Islet precursor cell (in vitro differentiated cells): Measurements from ENCODE around the gene PPP2R5B.
"Not testable (repeated sequence)": the region's sequence is repeated elsewhere in the genome, so short reads cannot be mapped to it uniquely, and the experiment has no call there.

Experiments
- DNase-seq: peaks from one replicate; pipeline ENCODE4 v3.0.0-alpha.2; 2018

PPP2R5B gene

DNA sequence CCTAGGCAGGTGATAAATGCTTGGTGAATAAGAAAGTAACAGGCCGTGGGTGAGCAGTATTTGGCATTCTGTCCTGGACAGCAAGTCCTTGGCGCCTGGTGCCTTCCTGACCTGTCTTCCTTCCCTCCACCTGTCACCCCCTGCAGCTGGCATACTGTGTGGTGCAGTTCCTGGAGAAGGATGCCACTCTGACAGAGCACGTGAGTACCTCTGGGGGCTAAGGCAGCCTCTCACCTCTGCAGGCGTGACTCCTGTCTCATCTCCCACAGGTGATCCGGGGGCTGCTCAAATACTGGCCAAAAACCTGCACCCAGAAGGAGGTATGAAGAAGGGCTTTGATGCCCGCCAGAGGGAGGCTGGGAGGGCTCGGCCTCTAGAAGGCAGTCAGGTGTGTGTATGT is 6.8 kb downstream of the PPP2R5B start:
- no peak for DNase-seq

DNA sequence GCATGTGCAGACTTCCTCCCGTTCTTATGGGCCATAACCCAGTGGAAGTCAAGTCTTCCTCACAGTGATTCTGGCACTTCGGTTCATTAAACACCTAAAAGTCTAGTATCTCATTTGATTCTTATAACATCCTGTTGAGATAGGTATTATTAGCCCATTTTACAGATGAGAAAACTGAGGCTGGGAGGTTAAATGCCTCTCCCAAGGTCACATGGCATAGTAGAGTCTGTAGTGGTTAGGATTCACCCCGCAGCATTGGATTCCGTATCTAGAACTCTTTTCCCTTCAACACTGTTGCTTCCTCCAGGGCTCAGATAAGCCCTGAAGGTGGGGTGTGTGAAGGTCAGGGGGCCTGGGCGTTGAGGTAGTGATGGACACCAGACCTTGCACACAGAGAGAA is 7.8 kb downstream of the PPP2R5B start:
- DNase-seq, result no peak

GRCh38 chr11:64933213-64933934 is 8.9 kb downstream of the PPP2R5B start:
- no peak for DNase-seq

- DNase-seq, result no peak
These were observed 9.6 kb downstream of the PPP2R5B start for GRCh38 chr11:64933935-64934681.

- DNase-seq, result no peak
These were observed 10.3 kb downstream of the PPP2R5B start for GRCh38 chr11:64934682-64935358.

- DNase-seq, result peak; percentile 89
These were observed 11.0 kb downstream of the PPP2R5B start, which contains the start of gene GPHA2 for GRCh38 chr11:64935359-64936081. GPHA2 (minus strand) TSS chr11:64935893; CDS start chr11:64935460, 433 bp downstream.

DNA sequence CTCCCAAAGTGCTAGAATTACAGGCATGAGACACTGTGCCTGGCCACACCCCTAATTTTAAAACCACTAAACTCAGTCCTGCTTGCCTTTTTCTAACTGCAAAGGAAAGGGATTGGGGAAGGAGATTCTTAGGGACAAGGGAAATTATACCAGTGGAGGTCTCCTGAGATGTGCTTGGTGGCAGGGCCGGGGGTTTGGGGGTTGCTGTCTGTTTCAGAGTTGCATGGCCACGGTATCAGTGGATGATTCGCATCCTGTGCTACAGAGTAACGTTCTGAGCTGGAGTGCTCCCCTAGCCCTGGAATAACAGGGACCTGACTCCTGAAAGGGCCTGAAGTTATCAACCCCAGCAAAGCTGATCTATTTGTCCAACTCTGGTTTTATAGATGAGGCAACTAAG is 12.1 kb downstream of the PPP2R5B start:
- no peak for DNase-seq

DNA sequence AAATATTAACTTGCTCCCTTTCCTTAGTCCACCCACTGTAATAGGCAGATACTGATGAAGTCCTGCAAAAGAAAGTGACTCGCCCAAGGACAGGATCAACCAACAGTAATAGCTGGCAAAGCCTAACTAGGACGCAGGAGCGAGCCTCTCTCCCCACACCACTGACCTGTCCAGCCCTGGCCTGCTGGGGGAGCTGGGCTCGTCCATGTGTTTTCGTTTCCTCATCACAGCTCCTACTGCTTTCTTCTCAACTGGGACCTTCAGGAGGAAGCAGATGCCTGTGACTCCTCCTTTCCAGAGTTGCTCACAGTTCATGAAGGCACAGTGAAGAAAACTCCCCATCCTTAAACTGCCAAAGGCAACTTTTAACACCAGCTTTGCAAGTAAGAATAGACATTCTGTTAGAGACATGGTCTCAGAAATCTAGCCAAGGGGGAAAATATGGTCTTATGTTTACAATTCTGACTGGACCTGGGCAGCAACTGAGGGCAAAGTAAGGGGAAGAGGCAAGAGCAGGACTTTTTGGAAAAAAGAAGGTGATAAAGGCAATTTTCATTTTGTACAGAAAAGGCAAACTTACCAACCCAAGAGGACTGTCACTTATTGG is 22.8 kb downstream of the PPP2R5B start:
- DNase-seq, result peak; percentile 60

GRCh38 chr11:64951529-64951928 is 27.0 kb downstream of the PPP2R5B start:
- DNase-seq, result no peak

DNA sequence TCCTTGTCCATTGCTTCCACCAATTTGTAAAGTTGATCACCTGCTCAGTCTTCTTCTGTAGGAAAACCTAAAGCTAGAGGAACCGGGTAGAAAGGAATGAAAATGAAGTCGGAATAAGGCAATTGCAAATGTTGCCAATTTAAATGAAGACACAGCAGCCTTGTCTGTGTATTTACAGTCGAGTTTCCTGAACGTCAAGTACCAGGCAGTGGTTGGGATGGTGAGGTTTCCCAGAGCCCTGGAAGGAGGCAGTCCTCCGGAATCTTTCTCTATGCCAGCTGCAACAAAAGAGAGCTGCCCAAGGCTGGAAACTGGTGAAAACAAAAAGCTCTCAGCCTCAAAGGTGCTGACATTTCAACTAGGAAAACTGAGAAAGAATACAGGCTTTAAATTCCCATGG is 29.7 kb downstream of the PPP2R5B start:
- no peak for DNase-seq

DNA sequence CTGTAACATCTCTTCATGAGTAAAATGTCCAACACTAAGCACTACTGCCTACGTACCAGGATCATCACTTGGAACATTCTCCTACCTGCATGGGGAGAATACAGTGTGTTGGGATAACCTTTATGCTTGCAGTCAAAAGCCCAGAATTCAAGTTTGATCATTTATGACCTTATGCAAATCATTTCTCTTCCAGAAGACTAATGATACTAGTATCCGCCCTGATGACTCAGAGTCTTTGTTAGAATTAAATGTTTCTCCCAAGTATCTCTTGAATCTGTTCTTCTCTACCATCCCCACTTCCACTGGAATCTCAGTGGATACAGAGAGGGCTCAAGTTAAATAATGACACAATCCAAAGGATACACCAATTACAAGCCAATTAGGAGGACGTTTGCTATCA is 35.0 kb downstream of the PPP2R5B start:
- DNase-seq, result no peak

DNA sequence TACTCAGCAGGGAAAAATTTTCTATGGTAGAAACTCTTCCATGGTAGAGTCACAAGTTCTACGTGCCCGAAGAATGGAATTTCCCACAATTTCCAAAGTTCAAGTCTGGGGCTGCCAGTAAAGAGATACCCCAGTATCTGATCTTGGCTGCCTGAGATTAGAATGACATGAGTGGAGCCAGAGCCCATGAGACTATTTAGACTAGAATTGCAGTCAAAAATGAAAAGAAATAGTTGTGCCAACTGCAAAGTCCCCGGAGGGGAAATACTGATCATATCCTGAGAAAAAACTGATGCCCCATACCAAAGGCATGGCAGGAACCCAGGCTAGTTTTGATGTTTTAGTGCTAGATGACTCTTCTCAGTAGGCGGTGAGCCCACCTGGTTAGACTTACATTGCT is 36.2 kb downstream of the PPP2R5B start:
- DNase-seq, result no peak

GRCh38 chr11:64963072-64963631 is 38.7 kb downstream of the PPP2R5B start:
- DNase-seq, result no peak

DNA sequence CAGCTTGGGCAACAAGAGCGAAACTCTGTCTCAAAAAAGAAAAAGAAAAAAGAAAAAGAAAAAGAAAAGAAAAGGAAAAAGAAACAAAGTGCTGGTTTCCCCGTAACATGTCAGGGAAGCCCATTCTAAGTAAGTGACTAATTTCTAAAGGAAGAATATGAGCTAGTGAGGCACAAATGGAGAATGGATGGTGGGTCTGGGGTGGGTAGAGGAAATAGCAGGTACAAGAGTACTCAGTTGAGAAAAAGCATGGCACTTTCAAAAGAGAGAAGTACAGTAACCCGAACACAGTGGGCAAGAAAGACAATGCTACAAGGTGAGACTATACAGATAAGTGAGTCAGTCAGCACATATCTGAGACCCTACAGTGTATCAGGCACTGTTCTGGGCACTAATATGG is 42.9 kb downstream of the PPP2R5B start:
- DNase-seq, result no peak

GRCh38 chr11:64969209-64969608 is 44.7 kb downstream of the PPP2R5B start:
- DNase-seq, result no peak

DNA sequence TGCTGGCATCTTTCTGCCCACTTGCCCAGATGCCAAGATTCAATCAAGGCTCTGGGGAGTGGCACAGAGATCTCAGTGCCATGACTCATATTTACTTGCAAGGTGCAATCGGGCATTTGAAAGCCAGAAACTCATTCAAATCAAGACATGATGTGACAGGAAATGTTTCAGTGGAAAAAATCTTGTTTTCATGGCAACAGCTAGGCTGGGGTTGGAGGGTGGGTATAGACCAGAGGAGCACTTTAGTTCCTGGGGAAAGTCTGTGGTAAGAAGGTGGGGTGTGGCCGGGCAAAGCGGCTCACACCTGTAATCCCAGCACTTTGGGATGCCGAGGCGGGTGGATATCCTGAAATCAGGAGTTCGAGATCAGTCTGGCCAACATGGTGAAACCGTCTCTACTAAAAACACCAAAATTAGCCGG is 46.3 kb downstream of the PPP2R5B start:
- DNase-seq, result no peak

- peak; percentile 68 for DNase-seq
These were observed 47.1 kb downstream of the PPP2R5B start, which contains the start of gene MAJIN for GRCh38 chr11:64971421-64972233. MAJIN (minus strand) TSS chr11:64972108; CDS start chr11:64959405, 12,703 bp downstream.

- no peak for DNase-seq
These were observed 49.6 kb downstream of the PPP2R5B start for GRCh38 chr11:64974124-64974523.

- DNase-seq, result no peak
These were observed 52.2 kb downstream of the PPP2R5B start for GRCh38 chr11:64976651-64977050.

GRCh38 chr11:64983339-64983738 is 58.9 kb downstream of the PPP2R5B start:
- not testable (repeated sequence) for DNase-seq
